GM12878 (cell line): Measurements from ENCODE around the gene TOB2. TPM values are rescaled to one million over a fixed set of nuclear protein-coding genes. Genes with fewer than 3 reads are reported as not detected.

Source experiments
- ATAC-seq: fragments of 200-7000 bp; cut with Tn5 transposase; 3 replicates; pipeline ENCODE4 v1.9.1; 2020; ENCODE audit warnings: mild to moderate bottlenecking, moderate library complexity
- BruUV-seq: library from RNA; stranded (reverse); fragments of 400-500 nt; replicated peaks from 2 replicates; lab custom pipeline; 2021; lab: Mats Ljungman, UMichigan
- CTCF ChIA-PET: fragments of 300-600 bp; sonication (Branson Sonifier 250); formaldehyde crosslinking; extraction: SDS; loops from one replicate; lab custom pipeline; 2021; ENCODE audit warnings: inconsistent platforms; lab: Yijun Ruan, JAX
- POLR2A ChIA-PET: fragments of 350-600 bp; formaldehyde crosslinking; extraction: SDS; loops from one replicate; lab custom pipeline; 2021; ENCODE audit warnings: inconsistent platforms; lab: Charles Lee
- RAD21 ChIA-PET: fragments of 300-600 bp; sonication (Branson Sonifier 250); formaldehyde crosslinking; loops from one replicate; lab custom pipeline; 2023; ENCODE audit warnings: antibody characterized with exemption; ENCODE audit not compliant: unreplicated experiment; lab: Charles Lee
- SMC1A ChIA-PET: fragments of 300-600 bp; sonication (Branson Sonifier 250); formaldehyde crosslinking; loops from one replicate; lab custom pipeline; 2023; ENCODE audit not compliant: unreplicated experiment, uncharacterized antibody; lab: Charles Lee
- DNase-seq: peaks from one replicate; pipeline ENCODE4 v3.0.0-alpha.2; 2011; ENCODE audit warnings: low read depth, low spot score
- FAIRE-seq: peaks from 3 replicates; lab custom pipeline; 2011; peaks lifted over from hg19 to GRCh38; lab: Jason Lieb, UNC
- H2AFZ ChIP-seq: 2 replicates; pipeline ENCODE4 v1.6.0; 2011; ENCODE audit warnings: low read depth, low read length, control low read depth; ENCODE audit not compliant: control insufficient read depth
- H3K27ac ChIP-seq: 2 replicates; pipeline ENCODE4 v1.5.1; 2011; ENCODE audit warnings: control low read depth; ENCODE audit not compliant: control insufficient read depth, insufficient read depth
- H3K27me3 ChIP-seq, 2 experiments: replicated peaks in 1 of 2; 2 replicates each; pipeline versions ENCODE4 v1.6.0 to v1.6.1; 2011; ENCODE audit warnings: low read length in 1 of 2; ENCODE audit not compliant: control insufficient read depth in 2 of 2, insufficient read depth in 2 of 2
- H3K36me3 ChIP-seq, 2 experiments: 2 replicates each; pipeline ENCODE4 v1.5.1; 2011; ENCODE audit warnings: low read length in 1 of 2; ENCODE audit not compliant: control insufficient read depth in 2 of 2, insufficient read depth in 2 of 2
- H3K4me1 ChIP-seq: 2 replicates; pipeline ENCODE4 v1.6.1; 2011; ENCODE audit warnings: mild to moderate bottlenecking, low read length, moderate library complexity, mixed read lengths; ENCODE audit not compliant: control insufficient read depth, insufficient read depth
- H3K4me2 ChIP-seq: 2 replicates; pipeline ENCODE4 v1.6.0; 2011; ENCODE audit warnings: control low read depth; ENCODE audit not compliant: control insufficient read depth, insufficient read depth
- H3K4me3 ChIP-seq: fragments of 200-600 bp; sonication (generic); 2 replicates; pipeline ENCODE4 v1.5.1; 2016
- H3K79me2 ChIP-seq: 2 replicates; pipeline ENCODE4 v1.6.0; 2011; ENCODE audit warnings: low read length; ENCODE audit not compliant: control insufficient read depth, insufficient read depth
- H3K9ac ChIP-seq: 2 replicates; pipeline ENCODE4 v1.8.0; 2011; ENCODE audit warnings: low read length, control low read depth, mixed read lengths; ENCODE audit not compliant: control insufficient read depth, insufficient read depth
- H3K9me3 ChIP-seq: replicated peaks from 3 replicates; pipeline ENCODE4 v1.5.1; 2011; ENCODE audit warnings: mild to moderate bottlenecking, low read length; ENCODE audit not compliant: control insufficient read depth, insufficient read depth
- H4K20me1 ChIP-seq: 2 replicates; pipeline ENCODE4 v1.6.0; 2011; ENCODE audit not compliant: control insufficient read depth, insufficient read depth
- BACH1 ChIP-seq: fragments of 450-650 bp; IDR thresholded peaks from 2 replicates; pipeline ENCODE4 v1.6.1; 2017; ENCODE audit warnings: mild to moderate bottlenecking, borderline replicate concordance
- BMI1 ChIP-seq: fragments of 450-650 bp; IDR thresholded peaks from 2 replicates; pipeline ENCODE4 v1.6.1; 2016; ENCODE audit warnings: mild to moderate bottlenecking, moderate library complexity, borderline replicate concordance
- CREB1 ChIP-seq: IDR thresholded peaks from 2 replicates; pipeline ENCODE4 v1.6.1; 2012; ENCODE audit warnings: low read depth, mild to moderate bottlenecking, inconsistent platforms
- HDGF ChIP-seq: fragments of 450-650 bp; IDR thresholded peaks from 2 replicates; pipeline ENCODE4 v1.6.1; 2016; ENCODE audit warnings: antibody characterized with exemption
- MAX ChIP-seq: IDR thresholded peaks from 2 replicates; pipeline ENCODE4 v1.6.1; 2012; ENCODE audit warnings: low read depth, low read length, improper control_type of control experiment
- NR2F1 ChIP-seq: fragments of 450-650 bp; conservative IDR thresholded peaks from 2 replicates; pipeline ENCODE4 v1.6.1; 2017; ENCODE audit warnings: mild to moderate bottlenecking
- PML ChIP-seq: IDR thresholded peaks from 2 replicates; pipeline ENCODE4 v1.6.1; 2012; ENCODE audit warnings: low read length, inconsistent platforms
- POLR2AphosphoS5 ChIP-seq: IDR thresholded peaks from 2 replicates; pipeline ENCODE4 v1.6.1; 2011; ENCODE audit warnings: mild to moderate bottlenecking, low read length, inconsistent platforms
- REST ChIP-seq: IDR thresholded peaks from 2 replicates; pipeline ENCODE4 v1.6.1; 2012; ENCODE audit warnings: mild to moderate bottlenecking, low read depth, low read length
- SIX5 ChIP-seq: IDR thresholded peaks from 2 replicates; pipeline ENCODE4 v1.6.1; 2011; ENCODE audit warnings: mild to moderate bottlenecking, low read depth, low read length, moderate library complexity; ENCODE audit not compliant: severe bottlenecking
- SMAD1 ChIP-seq: fragments of 450-650 bp; IDR thresholded peaks from 2 replicates; pipeline ENCODE4 v1.6.1; 2018; ENCODE audit warnings: mild to moderate bottlenecking, low read depth; ENCODE audit not compliant: partially characterized antibody
- SMC3 ChIP-seq: IDR thresholded peaks from 2 replicates; pipeline ENCODE4 v1.6.1; 2011; ENCODE audit warnings: low read length, improper control_type of control experiment, borderline replicate concordance
- TARDBP ChIP-seq: IDR thresholded peaks from 2 replicates; pipeline ENCODE4 v1.6.1; 2016; ENCODE audit warnings: borderline replicate concordance
- ZBTB33 ChIP-seq: fragments of 450-650 bp; IDR thresholded peaks from 2 replicates; pipeline ENCODE4 v1.6.1; 2017; ENCODE audit warnings: mild to moderate bottlenecking
- ZSCAN29 ChIP-seq: fragments of 450-650 bp; IDR thresholded peaks from 2 replicates; pipeline ENCODE4 v1.6.1; 2017; ENCODE audit warnings: mild to moderate bottlenecking, moderate library complexity
- WGBS: methylation state at CpG from one replicate; pipeline ENCODE4 v1.1.6; 2016; ENCODE audit warnings: low lambda C conversion rate; ENCODE audit not compliant: insufficient replicate concordance, insufficient coverage; ENCODE audit errors: missing lambda C conversion rate; 5-methylcytosine and 5-hydroxymethylcytosine counted together
- in situ Hi-C: fragments of 300-500 bp; cut with MboI; formaldehyde crosslinking; loops from 9 replicates; pipeline ENCODE4 v1.14.3; 2018; ENCODE audit warnings: mixed read lengths
- intact Hi-C: fragments of 100-400 bp; cut with micrococcal nuclease; formaldehyde crosslinking; loops from one replicate; pipeline ENCODE4 v1.14.2; 2022; ENCODE audit not compliant: unreplicated experiment
- polyA plus RNA-seq, 11 experiments: library from polyadenylated mRNA; depleted of rRNA in 4 of 11; unstranded in 6 of 11; stranded (reverse) in 5 of 11; fragments of >200 nt; fragmentation: Nextera tagmentation in 4 of 11; fragmentation: Illumina TruSeq in 1 of 11; extraction: Ambion mirVana in 4 of 11; extraction: Trizol in 1 of 11; gene quantifications; 1 replicate in 1 of 11; 2 replicates in 10 of 11; pipeline versions ENCODE4 v1.2.1 to v1.2.3, GENCODE V29; 2011 to 2016; ENCODE audit warnings: inconsistent platforms in 2 of 11, missing spikeins in 2 of 11, low read depth in 1 of 11
- total RNA-seq, 4 experiments: library from RNA; depleted of rRNA in 3 of 4; stranded (reverse); fragments of >200 nt in 3 of 4; fragmentation: Illumina TruSeq in 1 of 4; extraction: Trizol in 1 of 4; gene quantifications; 2 replicates each; pipeline versions ENCODE4 v1.2.1 to v1.2.3, GENCODE V29; 2013 to 2021

TOB2 gene
- total and polyA plus RNA-seq, 10 of the 15 experiments (the other 5 are each of a cell fraction or from before 2014, with no cell fraction given) = 4.5 to 32.0 (median 15.1) TPM

- in situ Hi-C loops = no loop called here
- peaks cover 52% of the 10 kb centered on the region for H3K79me2 ChIP-seq
- 0 out of 2 replicates have a peak, but pooled peaks cover 4% of the 10 kb centered on the region for H3K4me1 ChIP-seq
- peak overlapping the region; percentile 70 for H2AFZ ChIP-seq
- H3K27me3 ChIP-seq = no peaks in the 10 kb centered on the region
- H3K9ac ChIP-seq = peak overlapping the region; percentile 88
- no peak for DNase-seq
- no peaks in the 10 kb centered on the region for H3K9me3 ChIP-seq
- ChIA-PET POLR2A (interaction anchor here (0.6 to 6.3 kb wide), 23 partner anchors 10 to 994 kb away, joined by 3 to 122 read pairs (median 7); partner anchors contain the start of genes ACO2, DESI1, PHF5A and PMM1), RAD21 (interaction anchor here (0.7 to 2.6 kb wide), 16 partner anchors 21 to 414 kb away, joined by 3 to 22 read pairs (median 6); partner anchors contain the start of genes ACO2, PHF5A and TEF), SMC1A (interaction anchor here (1.3 to 3.8 kb wide), 9 partner anchors 21 to 171 kb away, joined by 3 to 18 read pairs (median 12); partner anchors contain the start of genes ACO2 and PHF5A), CTCF (interaction anchor here (0.6 to 2.4 kb wide), 11 partner anchors 21 to 96 kb away, joined by 3 to 9 read pairs (median 4); partner anchors contain the start of genes ACO2, PHF5A and POLR3H)
- intact Hi-C loops = loop anchor here (1.0 to 5.0 kb wide), 3 partner anchors 22 to 55 kb away; partner anchors contain the start of gene ACO2
- no TSS peak for BruUV-seq
- H3K4me3 ChIP-seq = peak overlapping the region; percentile 86
- peak overlapping the region; percentile 48 for H3K4me2 ChIP-seq
- under 1% methylated on average over 61 of the region's 63 CpGs for WGBS
- H3K27ac ChIP-seq = peak overlapping the region; percentile 88
- H4K20me1 ChIP-seq = no peaks in the 10 kb centered on the region
- ATAC-seq = peak; percentile 44
- no peak for FAIRE-seq
- peaks cover 0 to 5% of the 10 kb centered on the region in 2 experiments; a peak in 1 of 4 replicates for H3K36me3 ChIP-seq
- no peak for TF ChIP-seq SMAD1
- no peak for TF ChIP-seq TARDBP
- no peak for TF ChIP-seq ZSCAN29
- TF ChIP-seq ZBTB33 = no peak
- no peak for TF ChIP-seq CREB1
- TF ChIP-seq SIX5 = no peak
- TF ChIP-seq SMC3 = no peak
- TF ChIP-seq BMI1 = no peak
- TF ChIP-seq HDGF = no peak
- peak; percentile 46; the same call in 1 of the 2 replicates for TF ChIP-seq BACH1
- TF ChIP-seq NR2F1 = no peak
- no peak for TF ChIP-seq MAX
- TF ChIP-seq REST = peak; percentile 15; the same call in 1 of the 2 replicates
- TF ChIP-seq PML = no peak
- TF ChIP-seq POLR2AphosphoS5 = peak; percentile 24; the same call in 1 of the 2 replicates
Measured at GRCh38 chr22:41447435-41448188, 1.0 kb upstream of the TOB2 start.
